Measurements from ENCODE around the gene PRKACA.
A peak's percentile ranks its signal among the peaks of the same experiment; 100 is the strongest.

Gene PRKACA

GRCh38 chr19:14114854-14115253, 2.7 kb downstream of the PRKACA start:
- Histone ChIP-seq H3K79me2 (ENCODE audit: control insufficient read depth, insufficient read depth, low read length, unreplicated experiment) (peaks cover 63% of the 10 kb centered on the region), H3K27me3 (ENCODE audit: insufficient read depth, low read length) (no peaks in the 10 kb centered on the region), H3K36me3 (ENCODE audit: insufficient read depth, low read length) (no peaks in the 10 kb centered on the region), H3K27ac (ENCODE audit: low read depth, low read length) (no peak overlapping the region), H3K4me1 (ENCODE audit: control insufficient read depth, insufficient read depth, low read length, unreplicated experiment) (peaks cover 38% of the 10 kb centered on the region), H3K4me3 (ENCODE audit: low read depth, low read length) (no peak overlapping the region), H2AFZ (ENCODE audit: low read length, unreplicated experiment) (no peak overlapping the region)

GRCh38 chr19:14114439-14114838, 3.1 kb downstream of the PRKACA start:
- Histone ChIP-seq H2AFZ (ENCODE audit: low read length, unreplicated experiment) (no peak overlapping the region), H3K4me1 (ENCODE audit: control insufficient read depth, insufficient read depth, low read length, unreplicated experiment) (peaks cover 38% of the 10 kb centered on the region), H3K4me3 (ENCODE audit: low read depth, low read length) (no peak overlapping the region), H3K36me3 (ENCODE audit: insufficient read depth, low read length) (no peaks in the 10 kb centered on the region), H3K27me3 (ENCODE audit: insufficient read depth, low read length) (no peaks in the 10 kb centered on the region), H3K27ac (ENCODE audit: low read depth, low read length) (no peak overlapping the region), H3K79me2 (ENCODE audit: control insufficient read depth, insufficient read depth, low read length, unreplicated experiment) (peaks cover 63% of the 10 kb centered on the region)

DNA sequence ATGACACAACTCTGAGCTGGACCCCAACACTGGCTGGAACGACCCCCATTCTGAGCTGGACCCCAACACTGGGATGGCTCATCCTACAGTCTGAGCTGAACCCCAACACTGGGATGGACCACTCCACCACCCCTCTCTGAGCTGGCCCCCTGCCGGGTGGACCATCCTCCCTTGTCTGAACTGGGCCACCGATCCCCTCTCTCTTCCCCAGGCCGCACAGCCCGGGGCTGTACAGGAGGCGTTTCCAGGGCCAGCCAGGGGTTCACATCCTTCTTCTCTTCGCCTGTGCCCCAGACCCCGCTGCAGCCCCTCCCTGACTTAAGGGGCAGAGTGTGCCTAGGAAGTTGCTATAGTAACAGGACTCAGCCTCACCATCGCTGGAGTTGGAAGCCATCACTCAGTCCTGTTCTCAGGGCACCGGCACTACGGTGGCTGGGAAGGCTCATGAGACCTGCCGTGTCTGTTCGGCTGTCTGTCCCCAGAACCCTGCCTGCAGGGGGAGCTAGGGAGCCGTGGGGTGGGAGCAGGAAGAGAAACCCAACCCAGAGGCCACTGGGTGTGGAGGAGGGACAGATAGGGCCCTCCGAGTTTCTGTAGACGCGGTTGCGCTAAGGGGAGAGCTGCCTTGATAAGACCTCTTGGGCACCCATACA, 3.7 kb downstream of the PRKACA start:
- peaks cover 33% of the 10 kb centered on the region for H3K4me1 ChIP-seq (ENCODE audit: control insufficient read depth, insufficient read depth, low read length, unreplicated experiment)
- H3K27ac ChIP-seq (ENCODE audit: low read depth, low read length), result peak overlapping the region; percentile 65
- H3K4me3 ChIP-seq (ENCODE audit: low read depth, low read length), result no peak overlapping the region; the same call in 1 of the 2 replicates
- no peaks in the 10 kb centered on the region for H3K36me3 ChIP-seq (ENCODE audit: insufficient read depth, low read length)
- H3K27me3 ChIP-seq (ENCODE audit: insufficient read depth, low read length), result no peaks in the 10 kb centered on the region
- H2AFZ ChIP-seq (ENCODE audit: low read length, unreplicated experiment), result no peak overlapping the region
- H3K79me2 ChIP-seq (ENCODE audit: control insufficient read depth, insufficient read depth, low read length, unreplicated experiment), result peaks cover 63% of the 10 kb centered on the region

DNA sequence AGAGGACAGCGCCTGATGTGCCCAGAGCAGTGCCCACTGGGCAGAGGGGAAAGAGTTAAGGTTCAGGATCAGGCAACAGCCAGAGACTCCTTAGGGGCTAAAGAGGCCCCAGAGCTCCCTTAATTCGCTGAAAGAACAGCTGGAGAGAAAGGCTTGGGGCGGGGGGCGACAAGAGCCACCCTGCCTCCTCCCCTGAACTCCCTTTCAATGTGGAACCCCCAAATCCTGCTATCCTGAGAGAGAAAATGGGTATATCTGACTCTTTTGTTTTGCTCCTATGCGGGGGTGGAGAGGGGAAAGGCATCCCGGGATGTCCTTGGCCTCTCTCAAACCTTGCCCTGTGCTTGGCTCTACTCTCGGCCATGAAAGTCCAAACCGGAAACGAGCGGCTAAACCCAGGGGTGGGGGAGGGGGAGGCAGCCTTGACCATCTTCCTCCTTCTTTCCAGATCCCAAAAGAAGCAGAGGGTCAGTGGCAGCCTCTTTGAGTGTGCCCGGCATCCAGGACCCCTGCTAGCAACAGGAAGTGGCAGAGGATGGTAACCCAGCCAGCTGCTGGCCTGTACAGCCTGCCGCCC, 4.7 kb downstream of the PRKACA start:
- H3K79me2 ChIP-seq (ENCODE audit: control insufficient read depth, insufficient read depth, low read length, unreplicated experiment), result peaks cover 63% of the 10 kb centered on the region
- H3K27me3 ChIP-seq (ENCODE audit: insufficient read depth, low read length), result no peaks in the 10 kb centered on the region
- peak overlapping the region; percentile 32 for H2AFZ ChIP-seq (ENCODE audit: low read length, unreplicated experiment)
- peak overlapping the region; percentile 69 for H3K4me3 ChIP-seq (ENCODE audit: low read depth, low read length)
- peaks cover 26% of the 10 kb centered on the region for H3K4me1 ChIP-seq (ENCODE audit: control insufficient read depth, insufficient read depth, low read length, unreplicated experiment)
- H3K36me3 ChIP-seq (ENCODE audit: insufficient read depth, low read length), result no peaks in the 10 kb centered on the region
- H3K27ac ChIP-seq (ENCODE audit: low read depth, low read length), result peak overlapping the region; percentile 65

- Histone ChIP-seq H2AFZ (ENCODE audit: low read length, unreplicated experiment) (no peak overlapping the region), H3K4me1 (ENCODE audit: control insufficient read depth, insufficient read depth, low read length, unreplicated experiment) (peaks cover 26% of the 10 kb centered on the region), H3K27ac (ENCODE audit: low read depth, low read length) (peak overlapping the region; percentile 65), H3K4me3 (ENCODE audit: low read depth, low read length) (peak overlapping the region; percentile 69), H3K36me3 (ENCODE audit: insufficient read depth, low read length) (no peaks in the 10 kb centered on the region), H3K27me3 (ENCODE audit: insufficient read depth, low read length) (no peaks in the 10 kb centered on the region), H3K79me2 (ENCODE audit: control insufficient read depth, insufficient read depth, low read length, unreplicated experiment) (peaks cover 62% of the 10 kb centered on the region)
These were observed 5.3 kb downstream of the PRKACA start for GRCh38 chr19:14112051-14112808.

DNA sequence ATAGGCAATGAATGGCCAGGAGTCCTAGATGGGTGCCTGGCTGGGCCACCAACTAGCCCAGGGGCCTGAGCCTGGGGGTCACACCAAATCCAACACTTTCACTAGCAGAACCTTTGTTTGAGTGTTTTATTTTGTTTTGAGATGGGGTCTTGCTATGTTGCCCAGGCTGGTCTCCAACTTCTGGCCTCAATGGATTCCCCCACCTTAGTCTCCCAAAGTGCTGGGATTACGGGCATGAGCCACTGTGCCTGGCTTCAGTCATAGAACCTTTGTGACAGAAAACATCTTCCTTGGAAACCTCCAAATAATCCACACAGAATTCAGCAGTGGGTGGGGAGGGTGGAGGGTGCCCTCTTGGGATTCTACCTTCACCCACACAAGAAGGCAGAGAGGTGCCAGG, 6.1 kb downstream of the PRKACA start:
- Histone ChIP-seq H3K36me3 (ENCODE audit: insufficient read depth, low read length) (no peaks in the 10 kb centered on the region), H2AFZ (ENCODE audit: low read length, unreplicated experiment) (no peak overlapping the region), H3K27me3 (ENCODE audit: insufficient read depth, low read length) (no peaks in the 10 kb centered on the region), H3K4me1 (ENCODE audit: control insufficient read depth, insufficient read depth, low read length, unreplicated experiment) (peaks cover 26% of the 10 kb centered on the region), H3K79me2 (ENCODE audit: control insufficient read depth, insufficient read depth, low read length, unreplicated experiment) (peaks cover 54% of the 10 kb centered on the region), H3K4me3 (ENCODE audit: low read depth, low read length) (0 out of 2 replicates have a peak overlapping the region, but pooled peaks have one; percentile 29), H3K27ac (ENCODE audit: low read depth, low read length) (no peak overlapping the region)

DNA sequence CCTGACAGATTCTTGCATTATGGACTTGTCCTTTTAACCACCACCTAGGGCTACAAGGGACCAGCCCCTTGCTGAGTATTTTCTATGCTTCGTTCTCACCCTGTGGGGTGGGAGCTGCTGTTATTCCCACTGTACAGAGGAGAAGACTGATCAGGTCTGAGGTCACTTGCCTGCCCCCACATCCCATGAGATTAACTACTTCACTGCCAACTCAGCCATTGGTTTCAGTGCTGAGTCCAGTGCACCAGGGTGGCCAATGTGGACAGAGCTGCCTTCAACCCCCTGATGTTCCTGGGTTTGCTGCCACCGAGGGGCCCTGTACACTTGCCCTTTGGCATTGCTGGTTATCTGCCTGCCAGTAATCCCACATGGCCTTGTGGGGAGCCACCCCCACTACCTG, 6.9 kb downstream of the PRKACA start:
- no peaks in the 10 kb centered on the region for H3K27me3 ChIP-seq (ENCODE audit: insufficient read depth, low read length)
- H2AFZ ChIP-seq (ENCODE audit: low read length, unreplicated experiment), result no peak overlapping the region
- no peak overlapping the region for H3K27ac ChIP-seq (ENCODE audit: low read depth, low read length)
- no peak overlapping the region for H3K4me3 ChIP-seq (ENCODE audit: low read depth, low read length)
- no peaks in the 10 kb centered on the region for H3K36me3 ChIP-seq (ENCODE audit: insufficient read depth, low read length)
- H3K4me1 ChIP-seq (ENCODE audit: control insufficient read depth, insufficient read depth, low read length, unreplicated experiment), result peaks cover 22% of the 10 kb centered on the region
- H3K79me2 ChIP-seq (ENCODE audit: control insufficient read depth, insufficient read depth, low read length, unreplicated experiment), result peaks cover 46% of the 10 kb centered on the region

GRCh38 chr19:14107581-14108461, 9.7 kb downstream of the PRKACA start:
- Histone ChIP-seq H3K36me3 (ENCODE audit: insufficient read depth, low read length) (no peaks in the 10 kb centered on the region), H3K4me3 (ENCODE audit: low read depth, low read length) (no peak overlapping the region), H2AFZ (ENCODE audit: low read length, unreplicated experiment) (no peak overlapping the region), H3K27ac (ENCODE audit: low read depth, low read length) (no peak overlapping the region), H3K4me1 (ENCODE audit: control insufficient read depth, insufficient read depth, low read length, unreplicated experiment) (peaks cover 9% of the 10 kb centered on the region), H3K27me3 (ENCODE audit: insufficient read depth, low read length) (no peaks in the 10 kb centered on the region), H3K79me2 (ENCODE audit: control insufficient read depth, insufficient read depth, low read length, unreplicated experiment) (peaks cover 20% of the 10 kb centered on the region)

GRCh38 chr19:14106840-14107239, 10.7 kb downstream of the PRKACA start:
- Histone ChIP-seq H3K27me3 (ENCODE audit: insufficient read depth, low read length) (no peaks in the 10 kb centered on the region), H3K4me3 (ENCODE audit: low read depth, low read length) (no peak overlapping the region), H3K27ac (ENCODE audit: low read depth, low read length) (no peak overlapping the region), H3K36me3 (ENCODE audit: insufficient read depth, low read length) (no peaks in the 10 kb centered on the region), H3K79me2 (ENCODE audit: control insufficient read depth, insufficient read depth, low read length, unreplicated experiment) (peaks cover 12% of the 10 kb centered on the region), H2AFZ (ENCODE audit: low read length, unreplicated experiment) (no peak overlapping the region), H3K4me1 (ENCODE audit: control insufficient read depth, insufficient read depth, low read length, unreplicated experiment) (peaks cover 6% of the 10 kb centered on the region)

DNA sequence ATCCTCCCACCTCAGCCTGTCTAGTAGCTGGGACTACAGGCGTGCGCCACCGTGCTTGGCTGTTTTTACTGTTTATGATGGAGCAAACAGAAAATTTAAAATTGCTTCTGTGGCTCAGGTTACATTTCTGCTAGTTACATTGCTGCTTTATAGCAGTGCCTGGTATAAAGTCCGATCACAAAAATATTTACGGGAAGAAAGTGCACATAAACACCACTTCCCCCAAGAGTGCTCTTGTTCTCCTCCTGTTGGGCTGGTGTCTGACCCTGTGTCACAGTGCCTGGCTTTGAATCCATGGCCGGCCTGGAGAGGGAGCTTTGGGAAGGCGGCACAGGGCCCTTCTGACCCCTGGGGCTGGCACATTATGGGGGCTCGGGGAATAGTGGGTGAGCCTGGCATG, 11.9 kb downstream of the PRKACA start:
- Histone ChIP-seq H3K4me1 (ENCODE audit: control insufficient read depth, insufficient read depth, low read length, unreplicated experiment) (peaks cover 5% of the 10 kb centered on the region), H3K27ac (ENCODE audit: low read depth, low read length) (no peak overlapping the region), H3K27me3 (ENCODE audit: insufficient read depth, low read length) (no peaks in the 10 kb centered on the region), H3K4me3 (ENCODE audit: low read depth, low read length) (no peak overlapping the region), H3K79me2 (ENCODE audit: control insufficient read depth, insufficient read depth, low read length, unreplicated experiment) (peaks cover 2% of the 10 kb centered on the region), H3K36me3 (ENCODE audit: insufficient read depth, low read length) (no peaks in the 10 kb centered on the region), H2AFZ (ENCODE audit: low read length, unreplicated experiment) (no peak overlapping the region)

Data from ACC112 (cell line).